ENCODE results near the gene ATP13A5. TPM values are rescaled to one million over a fixed set of nuclear protein-coding genes. Genes with fewer than 3 reads are reported as not detected.

Gene ATP13A5
- total RNA-seq, 2 donors from 2014 or later = 0.59 TPM; not detected in 1

DNA sequence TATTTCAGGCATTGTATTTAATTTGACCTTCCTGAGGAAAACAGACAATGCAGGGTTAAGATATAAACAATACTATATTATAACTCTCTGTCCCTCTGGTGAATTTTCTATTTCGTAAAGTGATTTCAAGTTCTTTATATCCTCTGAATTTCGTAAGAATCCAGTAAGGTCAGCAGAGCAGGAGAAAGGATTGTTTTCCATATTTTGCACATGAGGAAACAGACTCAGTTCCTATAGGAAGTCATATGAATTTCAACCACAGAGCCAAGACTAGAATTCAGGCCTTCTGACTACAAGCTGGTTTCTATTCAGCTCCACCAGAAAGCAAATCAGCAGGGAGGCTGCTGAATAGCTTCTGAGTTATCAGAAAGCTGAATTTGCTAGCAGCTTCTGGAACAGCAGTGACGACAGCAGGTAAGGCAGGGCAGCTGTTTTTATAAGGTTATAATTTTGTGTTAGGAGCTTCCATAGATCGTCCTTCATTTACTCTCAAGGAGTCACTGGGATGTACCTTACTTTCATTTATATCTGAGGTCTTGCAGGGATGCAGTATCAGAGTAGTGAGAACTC is 148.6 kb downstream of the ATP13A5 start:
- H3K9me3 ChIP-seq (ENCODE audit: control insufficient read depth, low read length) = no peaks in the 10 kb centered on the region
- WGBS, 2 experiments (ENCODE audit: insufficient coverage in 1 of 2, insufficient read length in 1 of 2) = 69 to 86% methylated on average over 2 to 4 of the region's 4 CpGs
- Mint-ChIP-seq H3K9me3 (no peaks in the 10 kb centered on the region), H3K4me1 (peaks cover 40% of the 10 kb centered on the region), H3K4me3 (no peak overlapping the region), H3K27ac (no peak overlapping the region), H3K27me3 (ENCODE audit: insufficient read depth) (peaks cover 3% of the 10 kb centered on the region), H3K36me3 (ENCODE audit: low read depth) (no peaks in the 10 kb centered on the region)
- H3K27me3 ChIP-seq (ENCODE audit: control insufficient read depth, insufficient read depth, low read length, poor library complexity, severe bottlenecking) = no peaks in the 10 kb centered on the region
- no peak overlapping the region for H3K9ac ChIP-seq (ENCODE audit: extremely low read depth, low read length, poor library complexity, severe bottlenecking)
- H3K4me3 ChIP-seq (ENCODE audit: low read length) = no peak overlapping the region
- TF ChIP-seq, protein P1, sequence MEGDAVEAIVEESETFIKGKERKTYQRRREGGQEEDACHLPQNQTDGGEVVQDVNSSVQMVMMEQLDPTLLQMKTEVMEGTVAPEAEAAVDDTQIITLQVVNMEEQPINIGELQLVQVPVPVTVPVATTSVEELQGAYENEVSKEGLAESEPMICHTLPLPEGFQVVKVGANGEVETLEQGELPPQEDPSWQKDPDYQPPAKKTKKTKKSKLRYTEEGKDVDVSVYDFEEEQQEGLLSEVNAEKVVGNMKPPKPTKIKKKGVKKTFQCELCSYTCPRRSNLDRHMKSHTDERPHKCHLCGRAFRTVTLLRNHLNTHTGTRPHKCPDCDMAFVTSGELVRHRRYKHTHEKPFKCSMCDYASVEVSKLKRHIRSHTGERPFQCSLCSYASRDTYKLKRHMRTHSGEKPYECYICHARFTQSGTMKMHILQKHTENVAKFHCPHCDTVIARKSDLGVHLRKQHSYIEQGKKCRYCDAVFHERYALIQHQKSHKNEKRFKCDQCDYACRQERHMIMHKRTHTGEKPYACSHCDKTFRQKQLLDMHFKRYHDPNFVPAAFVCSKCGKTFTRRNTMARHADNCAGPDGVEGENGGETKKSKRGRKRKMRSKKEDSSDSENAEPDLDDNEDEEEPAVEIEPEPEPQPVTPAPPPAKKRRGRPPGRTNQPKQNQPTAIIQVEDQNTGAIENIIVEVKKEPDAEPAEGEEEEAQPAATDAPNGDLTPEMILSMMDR (conservative IDR thresholded peaks at IDR 0.05) = no peak
- peaks cover 21% of the 10 kb centered on the region for H3K4me1 ChIP-seq (ENCODE audit: control insufficient read depth, insufficient read depth, low read length)
- no peaks in the 10 kb centered on the region for H3K36me3 ChIP-seq (ENCODE audit: control insufficient read depth, insufficient read depth, low read length)
- no peak overlapping the region for H3K27ac ChIP-seq (ENCODE audit: low read depth, low read length)
- no peak for DNase-seq

DNA sequence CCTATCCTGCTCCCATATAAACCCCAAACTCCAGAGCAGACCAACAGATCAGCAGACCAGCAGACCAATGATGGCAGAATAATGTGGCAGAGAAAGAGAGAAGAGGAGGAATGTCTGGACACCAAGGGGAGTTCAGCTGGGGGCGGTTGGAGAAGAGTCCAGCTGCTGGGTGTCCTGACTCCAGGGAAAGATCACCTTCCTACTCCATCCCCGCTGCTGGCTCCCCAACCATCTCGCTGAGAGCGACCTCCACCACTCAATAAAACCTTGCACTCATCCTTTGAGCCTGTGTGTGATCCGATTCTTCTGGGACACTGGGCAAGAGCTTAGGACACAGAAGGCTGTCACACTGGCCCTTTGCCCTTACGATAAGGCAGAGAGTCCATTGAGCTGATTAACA is 150.3 kb downstream of the ATP13A5 start:
- H3K27ac ChIP-seq (ENCODE audit: low read depth, low read length) = no peak overlapping the region
- H3K4me1 ChIP-seq (ENCODE audit: control insufficient read depth, insufficient read depth, low read length) = peaks cover 21% of the 10 kb centered on the region
- Mint-ChIP-seq H3K36me3 (ENCODE audit: low read depth) (no peaks in the 10 kb centered on the region), H3K27ac (no peak overlapping the region), H3K4me1 (peaks cover 40% of the 10 kb centered on the region), H3K9me3 (no peaks in the 10 kb centered on the region), H3K27me3 (ENCODE audit: insufficient read depth) (peaks cover 3% of the 10 kb centered on the region), H3K4me3 (no peak overlapping the region)
- no peaks in the 10 kb centered on the region for H3K36me3 ChIP-seq (ENCODE audit: control insufficient read depth, insufficient read depth, low read length)
- no peaks in the 10 kb centered on the region for H3K9me3 ChIP-seq (ENCODE audit: control insufficient read depth, low read length)
- 95 to 100% methylated on average over 2 to 6 of the region's 6 CpGs for WGBS, 2 experiments (ENCODE audit: insufficient coverage in 1 of 2, insufficient read length in 1 of 2)
- H3K27me3 ChIP-seq (ENCODE audit: control insufficient read depth, insufficient read depth, low read length, poor library complexity, severe bottlenecking) = no peaks in the 10 kb centered on the region
- H3K4me3 ChIP-seq (ENCODE audit: low read length) = no peak overlapping the region
- no peak overlapping the region for H3K9ac ChIP-seq (ENCODE audit: extremely low read depth, low read length, poor library complexity, severe bottlenecking)
- no peak for DNase-seq
- TF ChIP-seq, protein P1 (conservative IDR thresholded peaks at IDR 0.05) = no peak

DNA sequence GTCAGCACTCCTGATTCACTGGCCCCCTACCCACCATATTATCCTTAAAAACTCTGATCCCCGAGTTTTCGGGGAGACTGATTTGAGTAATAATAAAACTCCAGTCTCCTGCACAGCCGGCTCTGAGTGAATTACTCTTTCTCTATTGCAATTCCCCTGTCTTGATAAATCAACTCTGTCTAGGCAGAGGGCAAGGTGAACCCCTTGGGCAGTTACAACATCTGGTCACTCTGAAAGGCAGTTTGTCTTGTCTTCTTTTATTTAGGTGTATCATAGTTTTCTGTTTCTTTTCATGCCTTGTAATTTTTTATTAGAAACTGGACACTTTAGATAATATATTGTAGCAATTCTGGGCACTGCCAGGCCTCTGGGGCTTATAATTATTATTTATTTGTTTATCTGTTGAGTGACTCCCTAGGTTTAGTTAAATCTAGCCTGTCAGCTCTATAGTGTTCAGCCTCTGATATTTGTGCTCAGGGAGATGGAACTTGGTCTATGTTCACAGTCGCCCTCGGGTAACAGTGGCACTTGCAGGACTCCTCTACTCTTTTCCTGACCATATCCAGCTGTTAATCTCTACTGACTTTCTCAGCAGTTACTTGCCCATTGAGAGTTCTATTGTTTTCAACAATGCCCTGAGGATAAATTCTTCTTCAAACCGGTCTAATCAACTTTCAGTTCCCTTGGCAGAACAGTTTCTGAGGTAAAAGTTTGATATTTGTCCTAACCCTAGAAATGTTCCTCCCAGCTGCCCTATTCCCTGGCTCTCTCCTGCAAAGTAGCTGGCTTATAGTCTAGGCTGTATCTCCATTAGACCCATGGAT is 153.0 kb downstream of the ATP13A5 start:
- WGBS, 2 experiments (ENCODE audit: insufficient coverage in 1 of 2, insufficient read length in 1 of 2) = 81 to 89% methylated on average over 4 to 6 of the region's 6 CpGs
- Histone ChIP-seq H3K4me1 (ENCODE audit: control insufficient read depth, insufficient read depth, low read length) (peaks cover 15% of the 10 kb centered on the region), H3K9me3 (ENCODE audit: control insufficient read depth, low read length) (no peaks in the 10 kb centered on the region), H3K27me3 (ENCODE audit: control insufficient read depth, insufficient read depth, low read length, poor library complexity, severe bottlenecking) (no peaks in the 10 kb centered on the region), H3K27ac (ENCODE audit: low read depth, low read length) (no peak overlapping the region), H3K9ac (ENCODE audit: extremely low read depth, low read length, poor library complexity, severe bottlenecking) (no peak overlapping the region), H3K4me3 (ENCODE audit: low read length) (no peak overlapping the region), H3K36me3 (ENCODE audit: control insufficient read depth, insufficient read depth, low read length) (no peaks in the 10 kb centered on the region)
- Mint-ChIP-seq H3K27ac (no peak overlapping the region), H3K36me3 (ENCODE audit: low read depth) (no peaks in the 10 kb centered on the region), H3K4me3 (no peak overlapping the region), H3K27me3 (ENCODE audit: insufficient read depth) (peaks cover 3% of the 10 kb centered on the region), H3K4me1 (peaks cover 32% of the 10 kb centered on the region), H3K9me3 (no peaks in the 10 kb centered on the region)
- DNase-seq = no peak
- TF ChIP-seq, protein P1 (conservative IDR thresholded peaks at IDR 0.05) = no peak

Other genes starting within 250 kb of the ATP13A5 start
- 1 to 10 TPM; 3.1 to 4.9 TPM for gene PLAAT1, start 137.5 kb downstream of the ATP13A5 start, total RNA-seq
- gene ATP13A4, start 176.1 kb upstream of the ATP13A5 start, total RNA-seq = 1 to 10 TPM in 1 of 2 donors, under 1 TPM in 1; 0.57 to 1.3 TPM
- gene OPA1, start 214.5 kb upstream of the ATP13A5 start, total RNA-seq = 10 to 100 TPM; 61.5 to 69.4 TPM

All from endodermal cell (in vitro differentiated cells).